Stimulated activated CD4-positive, alpha-beta T cell treated with anti-CD3 and anti-CD28 coated beads, TNF-alpha, amount 100 ng/mL, for 1 hour (primary cell): ENCODE measurements around the gene CKM.
"Not testable (repeated sequence)": the region's sequence is repeated elsewhere in the genome, so short reads cannot be mapped to it uniquely, and the experiment has no call there.

Experiments
- DNase-seq, 3 donors: peaks; one replicate each; pipeline ENCODE4 v3.0.0-alpha.2; 2020; ENCODE audit warnings: low read depth in 3 of 3, low spot score in 1 of 3

The CKM gene

GRCh38 chr19:45293682-45294081, 29.0 kb downstream of the CKM start:
- no peak for DNase-seq

DNA sequence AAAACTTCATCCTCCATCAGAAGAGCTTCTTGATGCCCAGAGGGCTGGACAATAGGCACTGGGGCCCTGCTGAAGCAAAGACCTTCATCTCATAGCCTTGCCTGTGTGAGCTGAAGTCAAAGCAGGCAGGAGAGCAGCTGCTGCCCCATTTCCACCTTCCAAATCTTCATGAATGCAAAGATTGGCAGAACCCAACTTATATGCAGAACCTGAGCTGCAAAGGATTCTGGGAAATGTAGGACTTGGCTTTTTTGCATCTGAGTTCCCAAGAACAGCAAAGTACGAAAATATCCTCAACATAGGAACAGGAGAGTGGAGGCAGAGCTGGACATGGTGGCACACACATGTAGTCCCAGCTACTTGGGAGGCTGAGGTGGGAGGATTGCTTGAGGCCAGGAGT, 30.8 kb downstream of the CKM start:
- DNase-seq: no peak

- no peak for DNase-seq
These were observed 32.2 kb downstream of the CKM start for GRCh38 chr19:45290381-45290931.

GRCh38 chr19:45283443-45284033, 39.1 kb downstream of the CKM start:
- DNase-seq: no peak

- DNase-seq: no peak
These were observed 42.2 kb downstream of the CKM start for GRCh38 chr19:45280471-45280961.

DNA sequence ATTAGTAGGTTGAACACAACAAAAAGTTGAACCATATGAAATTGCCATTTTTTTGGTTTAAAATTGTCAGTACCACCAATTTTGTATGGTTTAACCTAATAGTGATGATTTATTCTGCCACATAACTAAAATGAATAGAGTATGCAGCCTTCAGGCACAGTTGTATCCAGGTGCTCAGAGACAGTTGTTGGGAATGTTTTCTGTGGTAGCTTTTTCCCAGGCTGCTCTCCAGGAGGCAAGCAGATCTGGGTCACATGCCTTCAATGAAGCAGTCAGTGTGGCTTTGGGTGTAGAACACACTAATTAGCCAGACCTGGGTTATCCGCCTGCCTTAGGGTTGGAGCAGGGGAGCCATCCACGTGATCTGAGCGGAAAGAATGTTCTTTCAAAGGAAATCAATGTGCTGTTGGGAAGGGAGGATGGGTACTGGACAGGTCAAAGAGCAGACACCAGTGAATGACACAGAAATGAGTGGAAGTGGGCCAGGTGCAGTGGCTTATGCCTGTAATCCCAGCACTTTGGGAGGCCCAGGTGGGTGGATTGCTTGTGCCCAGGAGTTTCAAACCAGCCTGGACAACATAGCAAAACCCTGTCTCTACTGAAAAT, 43.0 kb downstream of the CKM start:
- DNase-seq: no peak

DNA sequence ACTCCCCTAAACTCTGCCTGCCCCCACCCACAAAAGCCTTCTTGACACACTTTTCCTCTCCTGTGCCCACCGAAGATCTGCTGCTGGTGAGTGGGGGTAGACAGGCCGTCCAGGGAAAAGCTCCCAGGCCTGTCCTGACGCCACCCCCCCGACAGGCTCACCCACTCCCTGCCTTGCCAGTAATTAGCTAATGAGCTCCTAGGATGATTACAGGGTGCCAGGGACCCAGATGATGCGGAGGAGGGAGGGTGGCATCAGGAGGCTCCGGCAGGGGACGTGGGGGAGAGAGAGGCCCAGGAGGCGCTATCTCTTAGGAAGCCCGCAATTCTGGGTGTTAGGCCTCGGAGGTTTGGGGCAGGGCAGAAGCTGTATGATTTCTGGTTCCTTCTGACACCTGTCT, 44.6 kb downstream of the CKM start:
- DNase-seq: no peak

- no peak for DNase-seq
These were observed 46.4 kb downstream of the CKM start for GRCh38 chr19:45276284-45276687.

DNA sequence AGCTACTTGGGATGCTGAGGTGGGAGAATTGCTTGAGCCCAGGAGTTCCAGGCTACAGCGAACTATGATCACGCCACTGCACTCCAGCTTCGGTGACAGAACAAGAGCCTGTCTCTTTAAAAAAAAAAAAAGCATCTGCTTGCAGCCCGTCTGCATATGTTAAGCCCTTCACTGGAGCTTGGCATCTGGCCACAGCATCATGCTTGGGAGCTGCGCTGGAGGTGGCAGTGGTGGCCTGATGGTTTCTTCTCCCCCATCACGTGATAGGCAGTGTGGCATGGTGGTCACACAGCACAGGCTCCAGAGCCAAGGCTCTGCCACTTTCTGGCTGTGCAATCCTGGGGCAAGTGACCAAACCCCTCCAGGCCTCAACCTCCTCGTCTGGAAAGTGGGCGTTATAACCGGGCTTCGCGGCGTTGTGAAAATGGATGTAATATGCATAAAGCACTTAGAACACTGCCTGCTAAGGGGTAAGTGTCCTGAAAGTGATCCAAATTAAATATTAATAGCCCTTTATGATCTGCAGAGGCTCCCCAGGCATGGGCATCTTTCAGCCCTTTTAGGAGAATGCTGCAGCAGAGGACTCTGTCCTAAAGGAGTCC, 47.2 kb downstream of the CKM start:
- DNase-seq: no peak

GRCh38 chr19:45273521-45273855, 49.2 kb downstream of the CKM start:
- DNase-seq: no peak

DNA sequence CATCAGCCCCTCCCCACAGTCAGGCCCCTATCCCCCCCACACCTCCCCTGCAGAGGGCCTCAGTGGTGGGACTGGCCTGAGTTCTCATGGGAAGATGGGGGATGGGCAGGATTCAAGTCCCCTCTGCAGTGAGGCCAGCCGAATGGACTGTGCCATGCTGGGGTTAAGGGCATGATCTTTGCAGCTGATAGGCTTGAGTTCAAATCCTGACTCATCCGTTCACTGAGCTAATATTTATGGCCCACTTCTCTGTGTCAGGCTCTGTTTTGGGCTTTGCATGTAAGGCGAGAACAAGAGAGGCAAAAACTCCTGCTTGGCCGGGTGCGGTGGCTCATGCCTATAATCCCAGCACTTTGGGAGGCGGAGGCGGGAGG, 51.0 kb downstream of the CKM start:
- DNase-seq: no peak

- DNase-seq: no peak
These were observed 51.5 kb downstream of the CKM start for GRCh38 chr19:45271098-45271734.

- not testable (repeated sequence) for DNase-seq
These were observed 52.7 kb downstream of the CKM start for GRCh38 chr19:45269939-45270338.

- no peak for DNase-seq
These were observed 55.4 kb downstream of the CKM start for GRCh38 chr19:45267296-45267695.

- DNase-seq: no peak
These were observed 57.3 kb downstream of the CKM start for GRCh38 chr19:45265375-45265774.

DNA sequence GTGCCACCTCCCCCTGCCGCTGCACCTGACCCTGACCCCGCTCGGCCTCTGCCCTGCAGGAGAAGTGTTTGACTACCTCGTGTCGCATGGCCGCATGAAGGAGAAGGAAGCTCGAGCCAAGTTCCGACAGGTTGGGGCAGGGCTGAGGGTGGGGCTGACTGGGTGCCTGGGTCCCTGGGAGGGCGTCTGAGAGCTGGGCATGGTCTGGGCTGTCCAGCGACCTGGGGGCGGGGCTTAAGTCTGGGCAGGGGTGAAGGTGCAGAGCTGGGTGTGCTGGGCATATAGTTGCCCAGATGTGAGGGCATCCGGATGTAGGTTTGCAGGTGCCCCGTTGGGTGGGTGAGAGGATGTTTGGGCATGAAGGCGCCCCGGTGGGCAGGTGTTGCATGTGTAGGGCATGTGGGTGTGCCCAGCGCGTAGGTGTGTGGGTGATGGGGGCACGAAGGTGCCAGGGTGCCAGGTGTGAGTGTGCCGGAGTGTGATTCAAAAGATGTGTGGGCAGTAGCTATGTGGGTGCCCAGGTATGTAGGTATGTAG, 57.8 kb downstream of the CKM start:
- DNase-seq: no peak

GRCh38 chr19:45263013-45263412, 59.7 kb downstream of the CKM start:
- DNase-seq: no peak

DNA sequence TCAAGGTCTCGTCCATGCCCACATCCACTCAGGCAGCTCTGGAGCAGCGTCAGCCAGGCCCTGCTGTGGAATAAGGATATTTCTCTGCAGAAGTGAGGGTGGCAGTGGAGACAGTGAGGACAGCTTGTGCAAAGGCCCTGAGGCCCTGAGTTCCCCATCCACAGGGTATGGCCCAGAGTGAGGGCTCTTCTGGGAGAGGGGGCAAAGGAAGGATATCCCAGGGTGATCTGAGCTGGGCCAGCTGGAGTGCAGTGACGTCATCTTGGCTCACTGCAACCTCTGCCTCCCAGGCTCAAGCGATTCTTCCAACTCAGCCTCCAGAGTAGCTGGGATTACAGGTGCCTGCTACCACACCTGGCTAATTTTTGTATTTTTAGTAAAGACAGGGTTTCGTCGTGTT, 60.1 kb downstream of the CKM start:
- DNase-seq: no peak

- DNase-seq: no peak
These were observed 63.8 kb downstream of the CKM start for GRCh38 chr19:45258862-45259261.

DNA sequence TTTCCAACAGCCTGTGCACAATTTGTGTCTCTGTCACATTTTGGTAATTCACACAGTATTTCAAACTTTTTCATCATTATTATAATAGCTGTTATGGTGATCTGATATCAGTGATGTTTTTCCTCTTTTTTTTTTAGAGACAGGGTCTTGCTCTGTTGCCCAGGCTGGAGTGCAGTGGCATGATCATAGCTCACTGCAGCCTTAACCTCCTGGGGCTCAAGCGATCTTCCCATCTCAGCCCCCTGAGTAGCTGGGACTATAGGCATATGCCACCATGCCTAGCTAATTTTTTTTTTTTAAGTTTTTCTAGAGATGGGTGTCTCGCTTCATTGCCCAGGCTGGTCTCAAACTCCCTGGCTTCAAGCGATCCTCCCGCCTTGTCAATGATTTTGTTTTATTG, 65.8 kb downstream of the CKM start:
- no peak for DNase-seq
